Gastroesophageal sphincter (tissue), 4 donors: ENCODE measurements around the gene ACTL7A. TPM values are rescaled to one million over a fixed set of nuclear protein-coding genes. Genes with fewer than 3 reads are reported as not detected.

Source experiments
- ATAC-seq: fragments of 150-250 bp; one replicate; pipeline ENCODE4 v1.9.1; 2016; ENCODE audit warnings: mild to moderate bottlenecking, moderate library complexity
- H3K27ac ChIP-seq, 4 donors: fragments of 200-600 bp; sonication (generic) in 3 of 4; 1 replicate in 3 of 4; 2 replicates in 1 of 4; pipeline ENCODE4 v1.5.1; 2016 to 2019
- H3K27me3 ChIP-seq: fragments of 200-600 bp; sonication (generic); one replicate; pipeline ENCODE4 v1.5.1; 2019
- H3K36me3 ChIP-seq, 2 donors: fragments of 200-600 bp; sonication (generic); one replicate each; pipeline ENCODE4 v1.5.1; 2019; ENCODE audit warnings: control low read depth in 1 of 2
- H3K4me1 ChIP-seq, 3 donors: fragments of 200-600 bp; sonication (generic); 1 replicate in 2 of 3; 2 replicates in 1 of 3; pipeline ENCODE4 v1.5.1; 2016 to 2019; ENCODE audit warnings: control low read depth in 2 of 3
- H3K4me3 ChIP-seq, 2 donors: fragments of 200-600 bp; sonication (generic); one replicate each; pipeline ENCODE4 v1.5.1; 2019; ENCODE audit warnings: mild to moderate bottlenecking in 1 of 2, moderate library complexity in 1 of 2
- H3K9me3 ChIP-seq, 3 donors: fragments of 200-600 bp; sonication (generic); one replicate each; pipeline ENCODE4 v1.5.1; 2017 to 2019; ENCODE audit warnings: control low read depth in 2 of 3
- CTCF ChIP-seq, 4 experiments: fragments of 200-600 bp in 2 of 4; fragments of 450-650 bp in 2 of 4; sonication (generic) in 1 of 4; IDR thresholded peaks; one replicate each; pipeline ENCODE4 v1.5.1; 2017 to 2019; ENCODE audit warnings: antibody characterized with exemption in 4 of 4, mild to moderate bottlenecking in 2 of 4, moderate library complexity in 2 of 4
- EP300 ChIP-seq: sonication (generic); formaldehyde crosslinking; IDR thresholded peaks from one replicate; pipeline ENCODE4 v1.6.1; 2017; ENCODE audit warnings: antibody characterized with exemption, mild to moderate bottlenecking
- POLR2A ChIP-seq, 2 donors: fragments of 450-650 bp; IDR thresholded peaks; one replicate each; pipeline ENCODE4 v1.6.1; 2017; ENCODE audit warnings: antibody characterized with exemption in 2 of 2, mild to moderate bottlenecking in 2 of 2, moderate library complexity in 1 of 2
- POLR2AphosphoS5 ChIP-seq: sonication (generic); formaldehyde crosslinking; IDR thresholded peaks from one replicate; pipeline ENCODE4 v1.6.1; 2017; ENCODE audit warnings: antibody characterized with exemption
- WGBS, 2 donors: methylation state at CpG; one replicate each; pipeline ENCODE4 v1.1.5; 2018; ENCODE audit warnings: low coverage in 1 of 2; 5-methylcytosine and 5-hydroxymethylcytosine counted together
- total RNA-seq, 4 donors: library from RNA; depleted of rRNA; stranded (reverse); fragments of >200 nt; gene quantifications; one replicate each; pipeline ENCODE4 v1.1.0, GENCODE V29; 2016

ACTL7A gene
- total RNA-seq, 4 donors from 2014 or later = not detected

DNA sequence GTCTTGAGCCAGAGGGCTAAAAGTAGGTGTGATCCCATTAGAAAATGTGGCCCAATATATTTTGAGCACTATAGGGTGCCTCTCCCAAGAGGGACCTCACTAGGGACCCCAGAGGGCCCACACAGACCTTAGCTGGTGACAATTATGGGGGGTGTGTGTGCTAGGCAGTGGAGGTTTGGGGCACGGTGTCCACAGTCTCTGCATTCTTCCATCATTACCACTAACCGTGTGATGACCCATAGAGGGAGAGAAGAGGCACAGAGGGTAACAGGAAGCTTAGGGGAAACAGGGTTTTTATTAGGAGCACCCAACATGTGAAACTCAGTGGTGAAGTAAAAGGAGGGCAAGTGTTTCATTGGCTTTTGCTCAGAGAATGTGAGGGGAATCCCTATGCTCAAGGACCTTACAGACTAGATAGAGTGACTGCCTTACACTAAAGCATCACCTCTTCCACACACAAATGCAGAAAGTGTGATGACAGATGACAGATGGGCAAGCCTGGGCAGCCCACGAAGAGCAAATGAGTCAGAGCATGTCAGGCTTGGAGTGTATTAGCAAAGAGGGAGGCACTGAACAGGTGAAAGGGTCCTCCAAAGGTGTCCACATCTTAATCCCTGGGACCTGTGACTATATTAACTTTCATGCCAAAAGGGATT lies 2.5 kb upstream of the ACTL7A start:
- WGBS, 2 donors = 80 to 86% methylated on average over 1 to 2 of the region's 3 CpGs
- Histone ChIP-seq H3K27ac (no peak overlapping the region), H3K9me3 (no peaks in the 10 kb centered on the region), H3K27me3 (no peaks in the 10 kb centered on the region), H3K4me3 (no peak overlapping the region), H3K4me1 (no peaks in the 10 kb centered on the region), H3K36me3 (no peaks in the 10 kb centered on the region)
- TF ChIP-seq EP300 (no peak), POLR2AphosphoS5 (no peak), POLR2A (IDR thresholded peaks at IDR 0.05) (no peak)
- no peak for ATAC-seq

DNA sequence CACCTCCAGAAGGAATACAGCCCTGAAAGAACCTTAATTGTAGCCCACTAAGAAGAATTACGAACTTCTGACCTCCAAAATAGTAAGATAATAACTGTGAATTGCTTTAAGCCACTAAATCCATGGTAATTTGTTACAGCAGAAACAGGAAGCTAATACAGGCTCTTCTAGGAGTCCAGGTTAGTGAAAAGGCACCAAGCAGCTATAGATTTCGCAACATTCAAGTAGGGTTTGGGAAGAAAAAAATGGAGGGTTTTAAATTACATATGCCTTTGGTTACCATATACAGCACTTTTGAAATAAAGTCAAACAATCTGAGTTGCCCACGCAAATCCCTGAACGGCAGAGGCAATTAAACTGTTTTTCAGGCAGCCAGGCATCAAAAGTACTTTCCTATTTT lies 1.7 kb upstream of the ACTL7A start:
- H3K27ac ChIP-seq = no peak overlapping the region
- no peaks in the 10 kb centered on the region for H3K4me1 ChIP-seq
- no peak overlapping the region for H3K4me3 ChIP-seq
- no peak for ATAC-seq
- TF ChIP-seq POLR2AphosphoS5 (no peak), CTCF (IDR thresholded peaks at IDR 0.05) (no peak), EP300 (no peak), POLR2A (IDR thresholded peaks at IDR 0.05) (no peak)
- WGBS, 2 donors = 83 to 90% methylated on average over 4 of the region's 4 CpGs
- H3K27me3 ChIP-seq = no peaks in the 10 kb centered on the region
- H3K9me3 ChIP-seq = no peaks in the 10 kb centered on the region
- no peaks in the 10 kb centered on the region for H3K36me3 ChIP-seq

DNA sequence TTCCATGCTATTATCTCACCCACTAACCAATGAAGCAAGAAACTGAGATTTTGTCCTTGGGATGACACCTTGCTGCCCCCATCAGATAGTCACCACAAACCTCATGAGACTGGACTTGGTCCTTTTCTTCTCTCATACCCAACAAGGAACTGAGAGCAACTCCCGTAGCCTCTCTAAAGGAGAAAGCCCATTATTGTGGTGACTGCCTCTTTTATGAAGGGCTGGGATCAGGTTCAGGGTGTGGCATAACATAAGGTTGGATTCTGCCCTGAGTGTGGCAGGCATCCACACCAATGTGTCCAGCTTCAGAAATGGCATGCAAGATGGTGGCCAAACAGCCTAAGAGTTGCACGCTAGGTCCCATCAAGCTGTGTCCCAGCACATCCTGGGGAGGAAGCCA lies 1.3 kb upstream of the ACTL7A start:
- H3K27ac ChIP-seq = no peak overlapping the region
- no peaks in the 10 kb centered on the region for H3K36me3 ChIP-seq
- no peak for TF ChIP-seq EP300
- TF ChIP-seq POLR2A (IDR thresholded peaks at IDR 0.05) = no peak
- TF ChIP-seq CTCF (IDR thresholded peaks at IDR 0.05) = no peak
- no peak for TF ChIP-seq POLR2AphosphoS5
- H3K4me1 ChIP-seq = no peaks in the 10 kb centered on the region
- H3K9me3 ChIP-seq = no peaks in the 10 kb centered on the region
- ATAC-seq = no peak
- 100% methylated on average over 1 of the region's 2 CpGs; no CpG with 5 or more reads in 1 of the 2 donors for WGBS, 2 donors
- H3K4me3 ChIP-seq = no peak overlapping the region
- no peaks in the 10 kb centered on the region for H3K27me3 ChIP-seq

GRCh38 chr9:108861464-108861863 lies 602 bp upstream of the ACTL7A start:
- WGBS, 2 donors = 72% methylated on average over 7 of the region's 7 CpGs; no CpG with 5 or more reads in 1 of the 2 donors
- no peak for ATAC-seq
- H3K9me3 ChIP-seq = no peaks in the 10 kb centered on the region
- H3K4me1 ChIP-seq = no peaks in the 10 kb centered on the region
- H3K36me3 ChIP-seq = no peaks in the 10 kb centered on the region
- no peak overlapping the region for H3K27ac ChIP-seq
- TF ChIP-seq POLR2AphosphoS5 (no peak), CTCF (IDR thresholded peaks at IDR 0.05) (no peak), EP300 (no peak), POLR2A (IDR thresholded peaks at IDR 0.05) (no peak)
- no peak overlapping the region for H3K4me3 ChIP-seq
- H3K27me3 ChIP-seq = no peaks in the 10 kb centered on the region

GRCh38 chr9:108863891-108864290 lies 1.8 kb downstream of the ACTL7A start:
- TF ChIP-seq EP300 = no peak
- no peak for TF ChIP-seq CTCF (IDR thresholded peaks at IDR 0.05)
- no peak for TF ChIP-seq POLR2A (IDR thresholded peaks at IDR 0.05)
- TF ChIP-seq POLR2AphosphoS5 = no peak
- no peaks in the 10 kb centered on the region for H3K27me3 ChIP-seq
- ATAC-seq = no peak
- H3K27ac ChIP-seq = no peak overlapping the region
- H3K9me3 ChIP-seq = no peaks in the 10 kb centered on the region
- peaks cover 0 to 15% of the 10 kb centered on the region in 2 donors for H3K36me3 ChIP-seq
- WGBS, 2 donors = 95 to 100% methylated on average over 1 to 3 of the region's 3 CpGs
- H3K4me3 ChIP-seq = no peak overlapping the region
- no peaks in the 10 kb centered on the region for H3K4me1 ChIP-seq
